Stimulated activated CD4-positive, alpha-beta T cell treated with anti-CD3 and anti-CD28 coated beads, Interleukin-12 subunit alpha, Interleukin-12 subunit beta, amount 100 ng/mL, for 4 hours (primary cell): ENCODE measurements around the gene STRIP1.

Source experiments
- DNase-seq: peaks from one replicate; pipeline ENCODE4 v3.0.0-alpha.2; 2020

The STRIP1 gene, protein sequence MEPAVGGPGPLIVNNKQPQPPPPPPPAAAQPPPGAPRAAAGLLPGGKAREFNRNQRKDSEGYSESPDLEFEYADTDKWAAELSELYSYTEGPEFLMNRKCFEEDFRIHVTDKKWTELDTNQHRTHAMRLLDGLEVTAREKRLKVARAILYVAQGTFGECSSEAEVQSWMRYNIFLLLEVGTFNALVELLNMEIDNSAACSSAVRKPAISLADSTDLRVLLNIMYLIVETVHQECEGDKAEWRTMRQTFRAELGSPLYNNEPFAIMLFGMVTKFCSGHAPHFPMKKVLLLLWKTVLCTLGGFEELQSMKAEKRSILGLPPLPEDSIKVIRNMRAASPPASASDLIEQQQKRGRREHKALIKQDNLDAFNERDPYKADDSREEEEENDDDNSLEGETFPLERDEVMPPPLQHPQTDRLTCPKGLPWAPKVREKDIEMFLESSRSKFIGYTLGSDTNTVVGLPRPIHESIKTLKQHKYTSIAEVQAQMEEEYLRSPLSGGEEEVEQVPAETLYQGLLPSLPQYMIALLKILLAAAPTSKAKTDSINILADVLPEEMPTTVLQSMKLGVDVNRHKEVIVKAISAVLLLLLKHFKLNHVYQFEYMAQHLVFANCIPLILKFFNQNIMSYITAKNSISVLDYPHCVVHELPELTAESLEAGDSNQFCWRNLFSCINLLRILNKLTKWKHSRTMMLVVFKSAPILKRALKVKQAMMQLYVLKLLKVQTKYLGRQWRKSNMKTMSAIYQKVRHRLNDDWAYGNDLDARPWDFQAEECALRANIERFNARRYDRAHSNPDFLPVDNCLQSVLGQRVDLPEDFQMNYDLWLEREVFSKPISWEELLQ

DNA sequence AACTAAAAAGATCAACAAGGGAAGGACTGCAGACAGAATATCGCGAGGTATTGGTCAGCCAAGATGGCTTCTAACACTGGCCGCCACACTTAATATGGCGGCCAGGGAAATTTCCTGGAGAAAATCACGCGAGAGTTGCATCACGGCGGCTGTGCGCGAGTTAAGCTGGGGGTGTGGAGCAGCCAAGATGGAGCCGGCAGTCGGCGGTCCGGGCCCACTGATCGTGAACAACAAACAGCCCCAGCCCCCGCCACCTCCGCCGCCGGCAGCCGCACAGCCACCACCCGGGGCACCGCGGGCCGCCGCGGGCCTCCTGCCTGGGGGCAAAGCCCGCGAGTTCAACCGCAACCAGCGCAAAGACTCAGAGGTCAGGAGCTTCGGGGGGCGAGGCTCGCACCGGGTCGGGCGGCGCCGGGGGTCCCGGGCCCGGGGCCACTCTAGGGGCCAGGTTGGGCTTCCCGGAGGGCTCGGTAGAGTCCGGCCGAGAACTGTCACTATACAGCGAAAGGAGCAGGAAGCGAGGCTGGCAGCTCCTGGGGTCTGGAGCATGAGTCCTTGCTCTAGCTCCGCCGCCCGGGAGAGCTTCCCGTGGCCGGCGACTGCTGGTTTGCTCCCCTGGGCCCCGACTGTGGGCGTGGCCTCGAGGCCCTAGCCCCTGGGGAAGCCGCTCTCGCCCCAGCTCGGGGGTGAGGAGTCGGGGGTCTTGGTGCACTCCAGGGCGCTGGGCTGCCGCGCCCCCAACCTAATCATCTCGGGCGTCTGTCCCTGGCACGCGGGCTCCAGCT lies at the start of gene STRIP1:
TSS of gene STRIP1 (plus strand) at position 174 of the 785 bp plus-strand sequence. CDS start at position 188, 14 bp downstream.
- peak; percentile 81 for DNase-seq

DNA sequence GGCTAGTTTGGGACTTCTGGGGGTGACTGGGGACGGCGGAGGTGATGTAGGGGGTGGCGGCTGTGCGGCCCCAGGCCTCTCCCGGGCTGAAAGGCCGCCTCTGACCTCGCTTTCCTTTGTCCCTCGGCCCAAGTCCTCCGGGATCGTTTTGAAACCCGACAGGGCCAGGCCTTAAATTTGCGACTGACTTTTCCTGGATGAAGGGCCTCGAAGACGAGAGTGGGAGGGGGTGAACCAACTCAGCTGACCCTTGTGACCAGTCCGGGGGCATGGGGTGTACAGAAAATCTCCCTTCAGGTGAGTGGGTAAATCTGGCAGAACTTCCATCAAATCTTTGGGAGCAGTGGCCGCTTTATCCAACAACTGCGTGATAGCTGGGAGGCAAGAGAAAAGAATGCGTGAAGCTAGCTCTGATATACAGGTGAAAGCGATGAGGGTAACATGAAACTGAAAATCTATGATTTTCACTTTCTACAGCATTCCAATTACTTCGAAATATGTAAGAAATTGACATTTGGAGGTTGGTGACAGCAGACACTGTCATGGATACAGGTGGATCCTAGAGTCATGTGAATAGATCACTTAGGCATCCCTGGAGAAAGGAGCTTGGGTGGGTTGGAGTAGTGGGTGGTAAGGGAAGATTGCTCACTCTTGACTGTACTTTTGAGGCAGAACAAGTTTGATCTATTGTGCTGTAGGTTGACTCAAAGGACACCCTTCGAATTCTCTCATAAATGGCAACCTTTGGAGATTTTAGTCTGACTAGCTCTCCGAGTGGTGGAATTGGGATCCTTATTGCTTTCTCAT lies 49.0 kb upstream of the STRIP1 start:
- no peak for DNase-seq

DNA sequence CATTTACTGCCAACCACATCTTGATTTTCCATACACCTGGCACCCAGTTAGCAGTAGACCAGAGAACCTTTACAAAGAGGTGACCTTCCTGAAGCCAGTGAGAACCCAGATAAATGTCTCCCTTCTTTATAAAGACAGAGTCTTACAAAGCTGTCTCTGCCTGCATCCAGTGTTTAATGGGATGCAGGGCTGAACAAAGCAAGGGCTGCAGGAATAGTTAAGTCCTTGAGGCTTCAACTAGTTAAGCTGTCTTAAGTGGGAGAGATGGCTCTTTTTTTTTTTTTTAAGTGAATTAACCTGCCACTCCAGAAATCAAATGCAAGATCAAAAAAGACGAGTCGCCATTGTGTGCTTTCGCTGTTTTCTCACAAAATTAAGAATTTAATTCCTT lies 48.4 kb upstream of the STRIP1 start:
- no peak for DNase-seq

DNA sequence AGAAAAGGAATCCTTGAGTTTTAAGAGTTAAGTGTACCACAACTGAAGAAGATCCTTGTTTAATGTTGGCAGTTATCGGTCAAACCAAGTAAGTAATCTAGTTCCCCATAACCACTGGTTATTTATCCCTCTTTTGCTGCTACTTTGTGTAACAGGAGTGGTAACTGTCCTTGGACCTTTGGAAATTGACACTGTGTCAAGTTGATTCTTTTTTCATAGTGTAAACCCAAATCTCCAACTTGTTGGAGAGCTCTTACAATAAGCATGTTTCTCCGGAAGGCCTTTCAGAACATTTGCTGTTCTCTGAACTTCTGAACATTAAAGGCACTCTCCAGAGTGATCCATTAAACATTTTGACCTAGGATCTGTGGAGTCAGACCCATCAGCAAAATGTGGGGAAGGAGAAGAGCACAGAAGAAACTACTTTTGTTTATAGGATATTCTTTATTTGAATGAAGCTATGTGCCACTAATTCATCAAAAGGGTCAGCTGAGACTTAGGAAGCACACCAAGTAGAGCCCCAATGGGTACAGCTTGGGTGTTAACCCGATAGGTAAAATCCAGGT lies 46.0 kb upstream of the STRIP1 start:
- DNase-seq = no peak

DNA sequence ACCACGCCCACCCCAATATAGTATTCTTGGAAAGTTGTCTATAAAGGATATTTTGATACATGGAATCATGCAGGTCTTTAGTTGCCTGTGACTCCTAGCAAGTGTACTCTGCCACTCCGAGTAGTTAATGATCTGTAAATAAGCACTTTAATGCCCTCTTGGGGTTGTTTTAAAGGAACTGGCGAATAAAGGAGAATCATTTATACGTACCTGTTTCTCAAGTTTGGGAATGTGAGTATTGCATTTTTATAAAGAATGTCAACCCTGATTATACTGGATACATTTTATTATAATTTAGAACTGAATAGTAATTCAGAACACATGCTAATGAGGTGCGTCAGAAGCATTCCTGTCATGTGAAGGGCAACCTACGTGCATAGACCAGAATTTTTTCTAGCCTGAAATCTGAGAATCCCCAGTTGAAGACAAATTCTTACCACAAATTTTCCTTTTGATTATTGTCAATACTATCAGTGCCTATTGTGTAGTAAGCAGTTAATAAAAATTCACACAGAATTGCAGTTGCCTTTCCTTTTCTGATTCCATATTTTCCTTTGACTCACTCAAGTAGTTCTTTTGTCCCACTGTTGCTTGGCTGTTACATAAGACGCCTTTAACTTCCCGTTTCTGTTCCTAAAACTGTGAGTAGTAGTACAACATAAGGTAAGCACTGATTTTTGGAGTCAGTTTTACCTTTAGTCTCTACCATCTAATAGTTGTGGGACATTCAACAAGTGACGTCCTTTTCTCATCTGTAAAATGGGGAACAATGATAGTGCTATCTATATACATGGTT lies 44.7 kb upstream of the STRIP1 start:
- no peak for DNase-seq

DNA sequence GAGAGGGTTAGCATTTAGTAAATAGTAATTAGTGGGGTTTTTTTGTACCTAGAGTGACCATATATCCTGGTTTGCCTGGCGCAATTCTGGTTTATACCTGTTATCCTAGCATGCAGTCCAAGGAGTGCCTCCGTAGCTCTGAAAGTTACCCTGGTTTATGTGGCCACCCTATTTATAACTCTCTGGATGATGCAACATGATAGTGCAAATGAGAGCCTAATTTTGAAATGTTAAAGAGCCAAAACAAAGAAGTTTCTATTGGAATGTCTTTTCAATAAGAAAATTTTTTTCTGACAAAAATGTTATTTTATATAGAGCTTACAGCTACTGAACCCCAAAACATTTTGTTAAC lies 44.1 kb upstream of the STRIP1 start:
- no peak for DNase-seq

DNA sequence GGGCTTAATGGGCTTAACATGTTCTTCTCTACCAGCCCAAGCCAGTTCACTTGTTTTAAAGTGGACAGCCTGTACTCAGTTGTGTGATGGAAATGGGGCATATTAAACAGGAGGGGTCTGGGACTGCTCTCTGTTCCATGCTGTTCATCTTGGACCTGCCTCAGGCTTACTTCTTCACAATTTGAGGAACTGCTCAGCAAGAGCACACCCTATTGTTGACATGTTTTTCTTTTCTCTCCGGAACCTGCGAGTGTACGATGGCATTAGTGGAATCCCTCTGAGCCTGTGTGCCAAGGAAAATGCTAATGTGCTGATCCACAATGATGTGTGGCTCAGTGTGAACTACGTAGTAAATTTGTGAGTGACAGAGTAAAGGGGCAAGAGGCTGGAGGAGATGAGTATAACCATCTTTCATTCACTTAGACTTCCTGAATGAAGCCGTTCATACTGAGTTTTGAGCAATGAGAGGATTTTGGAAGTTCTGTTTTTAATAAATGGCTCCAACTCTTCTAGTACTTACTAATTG lies 43.0 kb upstream of the STRIP1 start:
- DNase-seq = no peak

DNA sequence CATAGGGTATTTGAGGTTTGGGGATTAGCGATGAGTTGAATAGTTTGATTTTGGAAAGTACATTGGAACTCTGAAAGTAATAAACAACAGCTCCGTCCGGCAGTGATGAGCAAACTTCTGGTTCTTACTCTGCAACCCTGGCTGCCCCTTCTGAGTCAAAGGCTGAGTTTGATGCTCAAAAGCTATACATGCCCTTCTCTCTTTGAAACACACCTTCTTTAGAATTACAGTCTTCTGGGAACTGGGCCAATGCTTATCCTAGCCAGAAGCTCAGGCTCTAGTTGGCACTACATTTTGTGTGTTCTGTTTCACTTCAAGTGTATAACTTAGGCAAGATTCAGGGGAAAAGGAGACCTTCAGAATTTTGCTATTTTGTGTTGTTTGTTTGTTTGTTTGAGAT lies 40.5 kb upstream of the STRIP1 start:
- no peak for DNase-seq

DNA sequence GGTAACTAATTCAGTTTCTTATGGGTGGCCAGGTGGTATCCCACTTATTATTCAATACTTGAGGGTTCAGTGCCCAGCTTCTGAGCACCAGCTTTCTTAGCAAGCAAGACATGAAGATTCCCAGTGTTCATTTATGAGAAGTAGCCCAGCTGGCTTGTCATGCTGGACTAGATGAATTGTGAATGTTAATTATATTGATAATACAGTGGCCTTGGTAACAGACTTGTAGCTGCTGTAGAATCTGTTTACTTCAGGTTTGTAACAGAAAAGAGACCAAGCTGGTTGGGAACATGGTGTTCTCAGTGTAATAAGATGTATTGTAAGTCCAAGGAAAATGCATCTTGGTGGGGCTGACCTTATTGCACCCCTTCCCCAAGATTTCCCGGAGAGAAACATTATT lies 39.8 kb upstream of the STRIP1 start:
- DNase-seq = no peak

DNA sequence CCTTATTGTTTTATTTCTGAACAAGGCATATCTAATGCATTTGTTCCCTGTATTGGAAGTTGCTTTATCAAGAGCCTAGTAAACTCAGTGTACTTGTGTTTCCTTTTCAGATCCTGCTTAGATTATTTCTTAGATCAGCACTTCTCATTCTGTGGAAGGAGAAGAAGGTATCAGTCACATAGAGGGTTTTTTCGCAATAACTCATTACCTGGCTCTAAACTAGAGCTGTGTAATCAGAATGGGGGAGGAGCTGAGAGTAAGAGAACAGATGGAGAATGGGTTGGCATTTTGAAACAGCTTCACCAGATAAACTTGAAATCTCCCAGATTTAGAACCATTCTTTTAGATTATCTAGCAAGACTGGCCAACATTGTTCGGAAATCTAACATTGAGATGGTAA lies 38.9 kb upstream of the STRIP1 start:
- DNase-seq = no peak

DNA sequence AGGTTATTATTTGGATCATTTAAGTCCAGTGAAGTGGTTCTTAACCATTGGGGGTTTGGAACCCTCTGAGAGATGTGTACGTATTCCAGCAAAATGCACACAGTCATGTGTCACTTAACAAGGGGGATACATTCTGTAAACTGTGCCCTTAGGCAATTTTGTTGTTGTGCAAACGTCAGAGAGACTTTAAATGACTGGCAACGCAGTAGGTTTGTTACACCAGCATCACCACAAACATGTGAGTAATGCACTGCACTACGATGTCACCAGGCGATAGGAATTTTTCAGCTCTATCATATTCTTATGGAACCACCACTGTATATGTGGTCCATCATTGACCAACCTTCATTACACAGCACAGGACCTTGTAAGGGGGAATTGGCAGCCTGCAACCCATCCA lies 37.9 kb upstream of the STRIP1 start:
- no peak for DNase-seq

DNA sequence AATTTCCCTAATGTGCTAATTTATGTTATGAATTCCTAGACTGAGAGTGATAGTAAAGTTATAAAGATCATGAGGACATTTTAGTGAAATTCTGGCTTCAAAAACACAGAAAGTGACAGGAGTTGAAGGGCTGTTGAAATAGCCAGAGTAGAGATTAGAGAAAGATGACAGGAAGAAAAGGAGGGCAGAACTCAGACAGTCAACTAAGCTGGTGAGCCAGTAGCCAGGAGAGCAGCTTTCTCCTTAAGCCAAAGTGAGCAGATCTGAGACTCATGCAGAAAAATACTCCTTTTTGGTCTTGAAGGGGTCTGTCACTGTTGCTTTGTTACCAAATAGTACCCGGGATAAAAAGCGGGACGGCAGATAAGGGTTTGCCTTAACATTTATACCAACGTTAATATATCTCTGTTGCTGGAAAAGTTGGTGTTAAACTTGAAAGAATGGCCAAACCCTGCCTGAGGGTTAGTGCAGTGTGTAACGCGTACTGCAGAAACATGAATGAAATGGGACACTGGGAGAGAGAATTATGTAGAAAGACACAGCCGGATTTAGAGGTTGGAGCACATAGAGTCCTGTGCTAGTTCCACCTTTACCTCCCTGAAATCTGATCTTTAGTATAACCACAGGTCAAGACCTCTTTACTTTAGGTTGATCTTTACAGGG lies 37.1 kb upstream of the STRIP1 start:
- no peak for DNase-seq

DNA sequence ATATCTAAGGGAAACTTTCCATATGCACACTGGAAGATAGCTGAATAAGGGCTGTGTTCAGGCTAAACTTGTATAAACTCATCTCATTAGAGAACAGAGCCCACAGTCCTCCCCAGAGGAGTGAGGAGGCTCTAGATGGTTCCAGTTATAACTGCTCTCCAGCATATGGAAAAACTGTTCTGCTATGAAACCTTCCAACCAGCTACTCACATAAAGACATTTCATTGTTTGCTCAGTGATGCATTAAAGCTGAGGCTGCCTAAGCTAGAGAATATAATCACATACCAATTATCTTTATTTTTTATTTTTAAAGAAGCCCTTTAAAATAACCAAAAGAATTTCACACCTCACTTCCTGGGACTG lies 36.6 kb upstream of the STRIP1 start:
- DNase-seq = no peak

DNA sequence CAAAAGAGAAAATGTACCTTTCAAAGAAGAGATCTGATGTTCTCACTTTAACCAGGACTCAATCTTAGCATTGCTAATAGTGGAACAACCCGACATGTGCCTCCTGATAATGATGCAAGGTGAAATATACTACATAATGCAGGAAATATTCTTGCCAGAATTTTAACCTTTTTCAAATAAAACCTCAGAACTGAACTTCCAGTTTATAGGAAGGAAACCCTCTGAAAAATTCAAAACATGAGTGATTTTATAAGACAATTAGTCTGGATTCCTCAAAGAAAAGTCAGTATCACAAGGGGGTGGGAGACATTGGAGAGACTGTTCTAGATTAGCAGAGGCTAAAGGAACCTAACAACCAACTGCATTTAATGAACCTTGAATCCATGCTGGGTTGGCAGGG lies 31.7 kb upstream of the STRIP1 start:
- DNase-seq = no peak

DNA sequence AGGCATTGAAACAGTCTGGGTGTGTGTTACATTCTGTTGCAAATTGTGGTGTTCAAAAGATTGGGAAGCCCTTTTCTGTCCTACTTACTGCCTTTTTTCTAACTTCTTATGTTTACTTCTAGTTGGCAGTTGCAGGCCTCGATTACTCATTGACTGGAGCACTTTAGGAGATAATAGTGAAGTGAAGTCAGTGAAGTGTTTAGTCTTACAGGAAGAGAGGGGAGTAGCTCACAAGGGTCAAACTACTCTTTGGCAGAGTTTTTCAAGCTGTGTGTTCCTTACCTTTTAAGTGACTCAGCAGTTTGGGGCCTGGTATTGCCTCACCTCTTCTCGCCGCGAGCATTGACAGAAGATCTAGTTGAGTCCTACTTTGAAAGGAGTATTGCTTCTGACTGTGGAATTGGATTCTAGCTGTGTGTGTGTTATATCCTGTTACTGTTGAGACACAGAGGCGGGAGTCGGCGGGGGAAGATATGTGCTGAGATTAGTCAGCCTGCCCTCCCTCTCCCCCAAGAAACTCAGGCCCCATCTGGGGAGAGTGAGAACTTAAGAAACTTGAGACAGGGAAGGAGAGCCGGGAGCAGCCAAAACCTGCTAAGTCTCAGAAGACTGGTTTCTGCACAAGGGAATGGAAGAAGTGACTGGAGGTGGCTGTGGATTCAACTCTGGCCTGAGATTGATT lies 30.5 kb upstream of the STRIP1 start:
- DNase-seq = peak; percentile 23

DNA sequence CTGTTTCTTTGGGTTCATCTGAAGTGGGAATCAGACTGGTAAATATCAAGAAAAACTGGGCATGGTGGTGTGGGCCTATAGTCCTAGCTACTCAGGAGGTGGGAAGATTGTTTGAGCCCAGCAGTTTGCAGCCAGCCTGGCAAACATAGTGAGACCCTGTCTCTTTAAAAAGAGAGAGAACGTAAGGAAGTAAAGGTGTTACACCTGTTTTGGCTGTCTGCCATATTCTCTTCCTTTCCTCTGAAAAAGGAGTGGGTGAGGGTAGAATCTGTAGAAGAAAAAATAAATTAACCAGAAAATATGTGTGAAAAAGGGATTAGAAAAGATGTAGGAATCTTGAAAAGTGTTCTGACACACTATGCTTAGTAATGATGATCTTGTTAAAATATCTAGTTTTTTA lies 29.8 kb upstream of the STRIP1 start:
- DNase-seq = no peak

DNA sequence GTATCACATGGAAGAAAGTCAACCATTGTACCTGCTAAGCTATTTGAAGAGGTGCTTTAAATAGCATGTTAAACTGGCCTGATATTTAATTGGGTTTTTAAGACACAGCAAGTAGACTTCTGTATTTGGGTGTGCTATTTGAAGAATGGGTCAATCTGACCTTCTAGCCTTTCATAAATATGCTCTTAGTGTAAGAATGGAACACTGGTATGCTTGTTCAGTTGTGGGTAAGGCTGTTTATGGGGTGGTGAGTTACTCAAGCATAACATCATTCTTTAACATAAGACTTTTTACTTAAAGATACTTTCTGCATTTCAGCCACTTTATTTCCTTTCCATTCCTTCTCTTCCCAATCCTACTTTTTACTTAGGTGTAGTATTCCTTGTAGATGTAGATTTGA lies 28.5 kb upstream of the STRIP1 start:
- no peak for DNase-seq

DNA sequence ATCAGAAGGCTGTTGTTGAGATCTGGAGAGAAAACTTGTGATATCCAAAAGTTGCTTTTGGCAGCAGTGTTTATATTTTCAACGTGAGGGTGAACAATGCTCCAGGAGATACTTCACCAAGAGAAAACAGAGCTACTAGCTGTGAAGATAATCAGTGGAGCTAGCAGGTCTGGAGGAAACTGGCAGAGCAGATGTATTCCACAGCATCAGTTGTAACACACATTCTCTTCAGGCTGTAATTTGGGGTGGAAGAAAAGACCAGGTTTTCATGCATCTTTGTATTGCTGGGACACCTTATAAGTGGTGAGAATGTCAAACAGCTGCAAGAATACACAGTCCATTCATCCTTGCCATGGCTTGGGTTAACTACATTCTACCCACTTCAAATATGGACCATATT lies 27.9 kb upstream of the STRIP1 start:
- DNase-seq = no peak

DNA sequence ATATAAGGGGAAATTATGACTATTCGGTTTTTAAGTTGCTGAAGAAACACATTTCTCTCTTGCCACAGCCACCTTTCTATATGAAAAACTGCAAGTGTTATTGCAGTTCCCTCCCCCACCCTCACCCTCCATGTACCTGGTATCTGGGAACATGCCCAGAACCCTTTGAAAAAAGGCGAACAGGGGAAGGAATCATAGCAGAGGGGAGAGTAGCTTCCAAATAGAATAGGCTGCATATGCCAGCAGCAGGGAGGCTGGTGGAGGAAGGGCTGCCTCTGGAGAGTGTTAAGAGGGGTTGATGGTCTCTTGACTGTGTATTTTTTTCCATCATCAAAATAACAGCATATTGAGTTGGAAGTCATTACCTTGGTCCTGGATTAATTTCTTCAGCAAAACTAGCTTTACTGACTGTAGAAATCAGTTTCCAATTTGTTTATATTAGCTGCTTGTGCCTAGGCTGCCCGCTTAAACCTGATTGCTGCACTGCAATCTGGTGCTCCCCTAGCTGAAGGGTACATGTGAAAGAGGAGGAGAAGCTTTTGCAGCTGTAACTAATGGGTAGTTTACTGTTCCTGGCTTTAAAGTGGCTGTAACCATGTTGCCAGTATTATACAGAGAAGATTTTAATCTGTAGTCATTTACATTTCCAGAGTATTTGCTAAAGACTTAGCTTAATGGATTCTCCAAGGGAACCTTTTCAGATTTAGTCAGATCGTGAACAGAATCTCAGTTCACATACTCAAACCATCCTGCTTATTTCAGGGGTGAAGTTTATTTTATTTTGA lies 27.2 kb upstream of the STRIP1 start:
- DNase-seq = no peak
